OCI-LY1 (cell line): ENCODE data around the gene SLC13A2.

ENCODE experiments used
- CTCF ChIP-seq: fragments of 200-600 bp; sonication (generic), shearing (Covaris generic); IDR thresholded peaks from 2 replicates; pipeline ENCODE4 v1.5.1; 2017; ENCODE audit warnings: mild to moderate bottlenecking, antibody characterized with exemption, low read length, moderate library complexity, mixed read lengths
- EZH2 ChIP-seq: fragments of 200-600 bp; sonication (generic), shearing (Covaris generic); IDR thresholded peaks from 2 replicates; pipeline ENCODE4 v1.8.0; 2017; ENCODE audit warnings: borderline replicate concordance, mixed run types, mild to moderate bottlenecking, antibody characterized with exemption, low read length, moderate library complexity, mixed read lengths

GRCh38 chr17:28497931-28498330, 24.5 kb downstream of the SLC13A2 start:
- TF ChIP-seq EZH2 (no peak), CTCF (no peak)
